IPS DF 6.9 (cell line): Measurements from ENCODE around the gene NXN.
"Not testable (repeated sequence)": the region's sequence is repeated elsewhere in the genome, so short reads cannot be mapped to it uniquely, and the experiment has no call there.

Source experiments
- DNase-seq: peaks from one replicate; pipeline ENCODE4 v3.0.0-alpha.2; 2013; ENCODE audit warnings: low read depth, low spot score
- H3K27ac ChIP-seq: one replicate; pipeline ENCODE4 v1.5.1; 2013; ENCODE audit warnings: low read length, control low read depth
- H3K27me3 ChIP-seq: 2 replicates; pipeline ENCODE4 v1.6.1; 2013; ENCODE audit warnings: mild to moderate bottlenecking, low read length; ENCODE audit not compliant: control insufficient read depth, insufficient read depth
- H3K36me3 ChIP-seq: 2 replicates; pipeline ENCODE4 v1.6.1; 2013; ENCODE audit warnings: low read length; ENCODE audit not compliant: control insufficient read depth, insufficient read depth
- H3K4me1 ChIP-seq: 2 replicates; pipeline ENCODE4 v1.6.1; 2013; ENCODE audit warnings: low read length; ENCODE audit not compliant: control insufficient read depth, insufficient read depth
- H3K4me3 ChIP-seq: 2 replicates; pipeline ENCODE4 v1.5.1; 2013; ENCODE audit warnings: mild to moderate bottlenecking, low read length
- H3K9me3 ChIP-seq: 2 replicates; pipeline ENCODE4 v1.6.1; 2013; ENCODE audit warnings: low read length, inconsistent platforms; ENCODE audit not compliant: control insufficient read depth, insufficient read depth
- WGBS: extraction: QIAGEN DNeasy Blood & Tissue Kit; methylation state at CpG from one replicate; pipeline ENCODE4 v1.1.7; 2013; ENCODE audit warnings: mixed read lengths, missing lambda C conversion rate; ENCODE audit not compliant: insufficient read length, insufficient coverage; 5-methylcytosine and 5-hydroxymethylcytosine counted together

NXN gene

DNA sequence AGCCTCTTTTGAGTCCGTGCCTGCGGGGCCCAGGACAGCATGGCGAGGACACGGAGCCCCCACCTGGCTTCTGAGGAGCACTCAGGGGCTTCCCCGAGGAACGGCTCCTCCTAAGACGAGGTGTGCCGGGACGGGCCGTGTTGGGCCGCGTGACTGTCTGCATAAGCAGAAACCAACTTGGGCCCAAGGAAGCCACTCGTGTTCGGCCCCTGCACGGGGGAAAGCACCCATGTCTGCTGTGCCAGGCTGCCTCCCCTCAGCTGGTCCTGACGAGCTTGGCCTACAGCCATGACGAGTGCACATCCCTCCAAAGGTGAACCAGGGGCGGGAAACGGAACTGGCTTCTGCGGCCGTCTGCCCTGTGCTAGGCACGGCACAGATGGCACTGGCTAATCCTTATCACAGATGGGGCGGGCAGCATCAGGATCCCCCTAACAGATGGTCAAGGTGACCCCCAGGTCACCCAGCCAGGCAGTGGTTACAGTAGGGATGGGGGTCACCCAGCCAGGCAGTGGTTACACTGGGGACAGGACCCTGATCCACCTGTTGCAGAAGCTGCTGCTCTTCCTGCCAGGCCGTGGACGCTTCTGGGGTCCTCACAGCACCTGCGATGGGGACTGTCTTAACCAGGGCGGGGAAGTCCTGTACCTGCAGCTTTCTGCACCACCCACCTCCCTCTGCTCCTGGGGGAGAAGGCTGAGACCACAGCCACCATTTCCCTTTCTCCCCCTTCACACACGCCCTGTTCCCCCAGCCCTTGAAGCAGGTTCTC is 171.9 kb downstream of the NXN start:
- no CpG with 5 or more reads among the region's 28 CpGs for WGBS
- DNase-seq, result no peak
- Histone ChIP-seq H3K4me3 (no peak overlapping the region), H3K27me3 (no peaks in the 10 kb centered on the region), H3K9me3 (no peaks in the 10 kb centered on the region), H3K36me3 (peaks cover 11% of the 10 kb centered on the region), H3K4me1 (no peaks in the 10 kb centered on the region), H3K27ac (no peak overlapping the region)

DNA sequence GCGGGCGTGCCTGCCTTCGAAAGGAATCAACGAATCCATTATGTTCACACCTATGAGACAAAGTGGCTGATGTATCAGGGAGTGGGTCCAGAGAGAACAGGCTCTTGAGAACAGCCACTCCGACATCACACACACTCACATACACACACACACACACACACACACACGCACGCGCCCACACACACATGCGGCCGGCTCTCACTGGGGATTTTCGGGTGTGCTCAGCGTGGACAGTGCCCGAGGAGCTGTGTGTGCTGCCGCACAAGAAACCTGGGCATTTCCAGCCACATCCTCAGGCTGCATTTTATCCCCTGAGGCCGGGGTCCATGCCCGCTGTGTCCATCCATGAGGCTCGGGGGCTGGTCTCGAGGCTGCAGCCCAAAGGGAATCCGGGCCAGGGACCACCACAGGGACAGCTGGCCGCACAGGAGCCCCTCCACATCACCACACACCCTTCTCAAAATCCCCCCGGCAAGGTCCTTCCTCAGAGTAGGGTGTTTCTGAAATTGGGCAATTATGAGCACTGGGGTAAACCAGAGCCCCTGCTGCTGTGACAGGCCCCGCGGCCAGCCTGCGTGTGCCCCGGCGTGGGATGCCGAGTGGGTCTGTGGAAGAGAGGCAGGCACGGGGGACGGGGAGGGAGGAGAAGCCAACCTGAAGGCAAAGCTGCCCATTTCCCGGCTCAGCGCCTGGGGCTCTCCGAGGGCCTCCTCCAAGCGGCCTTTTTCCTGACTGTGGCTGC is 172.6 kb downstream of the NXN start:
- no CpG with 5 or more reads among the region's 33 CpGs for WGBS
- no peak for DNase-seq
- Histone ChIP-seq H3K27me3 (no peaks in the 10 kb centered on the region), H3K4me3 (no peak overlapping the region), H3K9me3 (no peaks in the 10 kb centered on the region), H3K4me1 (no peaks in the 10 kb centered on the region), H3K36me3 (peaks cover 8% of the 10 kb centered on the region; the same call in 1 of the 2 replicates), H3K27ac (no peak overlapping the region)

DNA sequence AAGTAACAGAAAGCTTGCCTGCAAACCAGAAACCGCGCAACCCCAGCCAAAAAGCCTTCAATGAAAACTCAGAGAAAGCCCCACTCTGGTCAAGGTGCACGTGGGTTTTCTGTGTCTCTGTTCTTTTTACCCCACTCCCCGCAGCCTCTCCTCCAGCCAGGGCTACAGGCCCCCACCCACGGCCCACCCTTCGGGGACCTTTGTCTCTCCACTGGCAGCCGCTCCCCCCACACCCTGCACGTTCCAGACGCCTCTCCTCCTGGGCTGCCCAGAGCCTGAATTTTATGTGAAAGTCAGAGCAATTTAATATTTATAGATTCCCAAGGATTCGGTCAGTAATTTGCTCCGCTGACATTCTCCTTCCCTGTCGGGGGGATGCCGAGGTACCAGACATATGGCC is 173.2 kb downstream of the NXN start:
- Histone ChIP-seq H3K4me3 (no peak overlapping the region), H3K4me1 (no peaks in the 10 kb centered on the region), H3K27me3 (no peaks in the 10 kb centered on the region), H3K9me3 (no peaks in the 10 kb centered on the region), H3K27ac (no peak overlapping the region), H3K36me3 (peaks cover 8% of the 10 kb centered on the region; the same call in 1 of the 2 replicates)
- no peak for DNase-seq
- WGBS, result no CpG with 5 or more reads among the region's 13 CpGs

DNA sequence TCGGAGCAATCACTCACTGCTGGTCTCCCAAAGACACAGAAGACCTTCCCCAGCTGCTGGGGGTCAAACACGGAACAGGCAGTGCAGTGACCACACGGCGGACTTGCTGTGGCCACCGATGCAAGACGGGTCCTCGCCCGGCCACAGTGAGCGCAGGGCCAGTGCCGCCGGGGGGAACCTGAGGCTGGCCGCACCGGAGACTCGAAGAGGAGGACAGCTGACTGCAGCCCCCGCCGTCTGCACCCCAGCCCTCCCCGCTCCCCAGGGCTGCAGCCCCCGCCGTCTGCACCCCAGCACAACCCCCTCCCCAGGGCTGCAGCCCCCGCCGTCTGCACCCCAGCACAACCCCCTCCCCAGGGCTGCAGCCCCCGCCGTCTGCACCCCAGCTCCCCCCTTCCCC is 173.7 kb downstream of the NXN start:
- not testable (repeated sequence) for H3K27me3 ChIP-seq, H3K4me3 ChIP-seq, H3K9me3 ChIP-seq, H3K27ac ChIP-seq, H3K36me3 ChIP-seq, DNase-seq, H3K4me1 ChIP-seq
- no CpG with 5 or more reads among the region's 23 CpGs for WGBS

DNA sequence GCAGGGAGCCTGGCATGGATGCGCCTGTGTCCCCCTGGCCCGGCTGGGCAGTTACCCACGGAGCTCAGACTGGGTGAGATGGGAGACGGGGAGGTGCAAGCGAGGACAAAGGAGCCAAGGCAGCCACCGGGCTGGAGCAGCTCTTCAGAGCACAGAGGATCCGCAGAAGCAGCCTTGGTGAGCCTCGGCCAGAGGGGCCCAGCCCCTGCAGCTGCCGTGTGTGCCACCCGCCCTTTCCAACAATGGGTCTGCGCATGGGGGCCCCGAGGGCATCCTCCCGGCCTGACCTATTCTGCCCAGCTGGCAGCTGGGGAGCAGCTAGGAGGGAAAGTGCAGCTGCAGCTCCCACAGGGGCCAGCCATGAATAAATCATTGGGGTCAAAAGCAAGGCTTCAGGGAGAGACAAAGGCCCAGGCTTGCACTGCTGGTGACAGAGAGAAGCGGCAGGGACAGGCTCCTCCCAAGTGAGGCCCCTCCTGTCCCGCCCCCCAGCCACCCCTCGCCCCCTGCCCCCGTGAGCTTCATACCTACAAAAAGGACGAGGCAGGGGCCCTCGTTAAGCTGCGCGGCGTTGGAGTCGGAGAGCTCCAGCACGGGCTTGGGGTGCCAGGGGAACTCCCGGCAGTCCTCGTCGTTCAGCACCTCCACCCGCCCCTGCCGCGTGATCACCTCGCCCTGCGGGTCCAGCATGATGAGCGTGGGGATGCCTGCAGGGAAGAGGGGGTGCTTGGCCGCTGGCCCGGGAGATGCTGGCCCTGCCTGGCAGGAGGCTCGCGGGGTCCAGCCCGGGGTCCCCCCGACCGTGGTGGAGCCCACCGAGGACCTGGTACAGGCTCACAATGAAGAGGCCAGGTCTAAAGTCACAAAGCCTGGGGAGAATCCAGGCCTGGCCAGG is 174.8 kb downstream of the NXN start:
- no peak for DNase-seq
- WGBS, result no CpG with 5 or more reads among the region's 41 CpGs
- H3K36me3 ChIP-seq, result peaks cover 7% of the 10 kb centered on the region
- no peak overlapping the region for H3K27ac ChIP-seq
- no peak overlapping the region for H3K4me3 ChIP-seq
- H3K9me3 ChIP-seq, result no peaks in the 10 kb centered on the region
- no peaks in the 10 kb centered on the region for H3K27me3 ChIP-seq
- no peaks in the 10 kb centered on the region for H3K4me1 ChIP-seq

DNA sequence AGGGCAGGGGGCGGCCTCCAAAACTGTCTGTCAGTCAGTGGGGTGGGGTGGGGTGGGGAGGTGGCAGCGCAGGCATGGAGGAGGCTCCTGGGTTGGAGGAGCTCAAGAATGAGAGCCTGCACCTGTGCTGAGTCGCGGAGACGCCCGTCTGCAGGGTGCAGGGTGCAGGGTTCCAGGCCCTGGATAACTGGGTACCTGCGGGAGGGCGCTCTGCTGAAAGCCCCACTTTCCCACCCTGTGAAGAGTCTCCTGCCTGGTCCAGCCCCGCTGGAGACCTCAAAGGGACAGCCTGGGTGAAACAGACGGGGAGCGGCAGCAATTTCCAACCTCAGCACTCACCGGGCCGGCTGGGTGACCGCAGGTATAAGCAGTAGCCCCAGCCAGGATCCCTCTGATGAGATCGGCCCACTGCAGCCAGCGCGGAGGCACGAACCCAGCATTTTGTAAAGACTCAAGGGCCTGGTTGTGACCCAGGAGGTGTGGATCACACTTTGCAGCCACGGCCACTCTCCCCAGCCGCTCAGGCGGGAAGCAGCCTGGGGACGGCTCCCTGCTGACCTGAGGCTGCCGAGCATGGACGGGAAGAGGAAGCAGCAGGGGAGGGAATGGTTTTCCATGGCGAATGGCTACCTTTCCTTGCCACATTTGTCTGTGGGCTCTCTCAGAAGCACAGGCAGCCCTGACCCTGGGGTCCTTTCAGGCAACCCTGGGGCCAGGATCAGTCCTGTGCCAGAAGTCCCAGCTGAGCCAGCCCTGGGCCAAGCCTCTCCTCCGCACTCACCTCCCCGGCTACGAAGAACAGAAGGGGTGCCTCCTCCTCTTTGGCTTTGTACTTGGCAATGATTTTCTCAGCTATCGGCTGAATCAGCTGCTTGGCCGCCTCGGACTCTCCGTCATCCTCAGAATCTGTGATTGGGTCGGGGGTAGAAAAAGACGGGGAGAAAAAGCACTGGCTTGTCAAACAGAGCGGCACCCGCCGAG is 176.4 kb downstream of the NXN start:
- H3K9me3 ChIP-seq, result no peaks in the 10 kb centered on the region
- WGBS, result no CpG with 5 or more reads among the region's 37 CpGs
- H3K4me3 ChIP-seq, result no peak overlapping the region
- peaks cover 6% of the 10 kb centered on the region for H3K36me3 ChIP-seq
- no peak for DNase-seq
- no peaks in the 10 kb centered on the region for H3K4me1 ChIP-seq
- H3K27ac ChIP-seq, result no peak overlapping the region
- no peaks in the 10 kb centered on the region for H3K27me3 ChIP-seq

DNA sequence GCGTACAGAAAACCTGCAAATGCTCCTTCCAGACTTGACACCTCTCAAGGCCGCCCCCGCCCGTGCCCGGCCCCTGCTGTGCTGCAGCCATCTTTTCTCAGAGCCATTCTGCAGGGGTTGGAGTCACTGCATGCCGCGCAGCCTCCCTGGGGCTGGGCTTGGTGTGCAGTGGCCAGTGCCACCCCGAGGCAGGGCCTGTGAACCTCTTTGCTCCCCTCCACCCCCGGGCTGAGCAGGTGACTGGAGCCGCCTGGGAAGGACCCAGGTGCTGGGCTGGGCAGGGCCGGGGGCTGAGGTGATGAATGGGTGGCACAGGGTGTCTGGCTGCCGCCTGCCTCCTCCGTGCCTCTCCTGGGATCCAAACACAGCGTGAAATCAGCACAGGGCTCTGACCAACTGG is 177.1 kb downstream of the NXN start:
- Histone ChIP-seq H3K27ac (no peak overlapping the region), H3K9me3 (no peaks in the 10 kb centered on the region), H3K4me3 (no peak overlapping the region), H3K36me3 (peaks cover 3% of the 10 kb centered on the region), H3K27me3 (no peaks in the 10 kb centered on the region), H3K4me1 (no peaks in the 10 kb centered on the region)
- DNase-seq, result no peak
- no CpG with 5 or more reads among the region's 14 CpGs for WGBS

DNA sequence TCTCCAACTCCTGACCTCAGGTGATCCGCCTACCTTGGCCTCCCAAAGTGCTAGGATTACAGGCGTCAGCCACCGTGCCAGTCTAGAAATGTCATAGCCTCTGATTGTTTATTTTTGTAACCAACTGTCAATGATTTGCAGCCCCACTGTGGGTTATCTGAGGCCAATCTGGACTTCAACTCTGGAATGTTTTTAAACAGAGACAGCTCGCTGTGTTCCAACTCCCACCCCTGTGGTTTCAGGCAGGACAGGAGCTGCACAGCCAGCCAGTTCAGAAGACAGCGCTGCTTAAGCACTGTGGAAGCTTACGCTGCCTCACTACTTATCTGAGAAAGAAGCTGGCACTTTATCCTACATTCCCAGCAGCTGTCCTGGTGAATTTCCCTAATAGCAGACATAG is 177.9 kb downstream of the NXN start:
- peaks cover 3% of the 10 kb centered on the region for H3K36me3 ChIP-seq
- no CpG with 5 or more reads among the region's 6 CpGs for WGBS
- no peak overlapping the region for H3K27ac ChIP-seq
- DNase-seq, result no peak
- H3K27me3 ChIP-seq, result no peaks in the 10 kb centered on the region
- no peaks in the 10 kb centered on the region for H3K4me1 ChIP-seq
- H3K4me3 ChIP-seq, result no peak overlapping the region
- no peaks in the 10 kb centered on the region for H3K9me3 ChIP-seq

DNA sequence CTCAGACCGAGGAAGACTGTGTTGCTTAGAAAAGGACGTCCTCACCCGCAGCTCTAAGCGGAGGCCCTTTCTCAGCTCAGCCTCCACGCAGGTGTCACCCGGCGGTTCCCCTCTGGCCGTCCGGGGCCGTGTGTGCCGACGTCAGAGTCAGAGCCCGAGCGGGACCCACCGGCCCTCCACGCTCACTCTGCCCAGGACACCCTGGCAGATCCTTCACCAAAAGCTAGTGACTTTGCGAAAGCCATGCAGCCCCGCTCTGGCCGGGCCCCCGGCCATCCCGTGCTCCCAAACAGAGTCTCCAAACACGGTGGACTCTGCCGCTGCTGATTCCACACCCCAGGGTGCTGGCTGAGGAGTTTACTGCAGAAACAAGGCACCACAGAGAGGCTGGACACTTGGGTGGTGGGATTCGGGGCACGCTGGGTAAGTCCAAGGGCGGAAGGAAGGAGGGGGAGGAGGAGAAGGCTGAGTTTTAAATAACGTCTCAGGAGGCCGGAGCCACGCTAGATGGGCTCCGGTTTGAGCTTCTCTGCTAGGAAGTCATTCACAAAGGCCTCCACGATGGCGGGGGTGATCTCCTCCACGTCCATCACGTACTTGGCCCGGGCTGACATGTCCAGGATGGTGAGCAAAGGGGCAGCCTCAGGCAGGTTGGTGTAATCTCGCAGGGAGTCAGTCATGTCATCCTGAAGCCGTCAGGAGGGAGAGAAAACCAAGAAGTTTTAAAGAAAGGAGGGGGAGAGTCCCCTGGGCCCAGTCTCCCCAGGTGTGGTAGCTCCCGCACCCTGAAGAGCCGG is 178.9 kb downstream of the NXN start:
- Histone ChIP-seq H3K4me1 (no peaks in the 10 kb centered on the region), H3K9me3 (no peaks in the 10 kb centered on the region), H3K4me3 (no peak overlapping the region), H3K27me3 (no peaks in the 10 kb centered on the region), H3K36me3 (peaks cover 3% of the 10 kb centered on the region), H3K27ac (no peak overlapping the region)
- no peak for DNase-seq
- WGBS, result no CpG with 5 or more reads among the region's 39 CpGs
